OCI-LY7 (cell line): ENCODE measurements around the gene SLC5A11.

ENCODE experiments used
- EZH2phosphoT487 ChIP-seq: fragments of 200-600 bp; sonication (generic); IDR thresholded peaks from 2 replicates; pipeline ENCODE4 v1.6.1; 2018; ENCODE audit warnings: low read depth, borderline replicate concordance, mild to moderate bottlenecking, mixed run types, antibody characterized with exemption, low read length, moderate library complexity, mixed read lengths
- TF ChIP-seq, protein P1 (sequence below): fragments of 200-600 bp; sonication (generic); conservative IDR thresholded peaks from 2 replicates; pipeline ENCODE4 v1.5.1; 2014; ENCODE audit warnings: mild to moderate bottlenecking, antibody characterized with exemption, low read length, moderate library complexity, mixed read lengths

DNA sequence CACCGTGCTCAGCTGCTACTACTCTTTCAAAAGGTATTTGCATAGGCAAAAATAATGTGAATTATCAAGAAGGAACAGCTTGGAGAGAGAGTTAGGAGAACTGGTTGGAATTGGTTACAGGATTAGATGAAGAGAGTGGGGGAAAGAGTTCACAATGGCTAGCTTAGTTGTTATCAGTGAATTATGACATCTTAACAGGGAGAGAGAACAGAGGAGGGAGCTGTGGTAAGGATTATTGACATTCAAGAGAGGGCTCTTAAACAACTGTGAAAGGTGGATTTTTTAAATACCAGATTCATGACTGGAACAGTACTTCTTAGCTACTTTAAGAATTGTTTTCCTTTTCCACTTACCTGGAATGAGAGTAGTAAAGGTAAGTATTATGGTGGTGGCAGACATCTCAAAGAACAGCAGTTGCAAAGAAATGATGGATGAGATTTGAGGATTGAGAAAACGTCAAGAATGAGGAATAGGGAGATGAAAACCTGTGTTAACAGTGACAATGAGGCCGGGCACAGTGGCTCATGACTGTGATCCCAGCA is 43.9 kb upstream of the SLC5A11 start:
- TF ChIP-seq, protein P1, sequence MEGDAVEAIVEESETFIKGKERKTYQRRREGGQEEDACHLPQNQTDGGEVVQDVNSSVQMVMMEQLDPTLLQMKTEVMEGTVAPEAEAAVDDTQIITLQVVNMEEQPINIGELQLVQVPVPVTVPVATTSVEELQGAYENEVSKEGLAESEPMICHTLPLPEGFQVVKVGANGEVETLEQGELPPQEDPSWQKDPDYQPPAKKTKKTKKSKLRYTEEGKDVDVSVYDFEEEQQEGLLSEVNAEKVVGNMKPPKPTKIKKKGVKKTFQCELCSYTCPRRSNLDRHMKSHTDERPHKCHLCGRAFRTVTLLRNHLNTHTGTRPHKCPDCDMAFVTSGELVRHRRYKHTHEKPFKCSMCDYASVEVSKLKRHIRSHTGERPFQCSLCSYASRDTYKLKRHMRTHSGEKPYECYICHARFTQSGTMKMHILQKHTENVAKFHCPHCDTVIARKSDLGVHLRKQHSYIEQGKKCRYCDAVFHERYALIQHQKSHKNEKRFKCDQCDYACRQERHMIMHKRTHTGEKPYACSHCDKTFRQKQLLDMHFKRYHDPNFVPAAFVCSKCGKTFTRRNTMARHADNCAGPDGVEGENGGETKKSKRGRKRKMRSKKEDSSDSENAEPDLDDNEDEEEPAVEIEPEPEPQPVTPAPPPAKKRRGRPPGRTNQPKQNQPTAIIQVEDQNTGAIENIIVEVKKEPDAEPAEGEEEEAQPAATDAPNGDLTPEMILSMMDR = no peak
- TF ChIP-seq EZH2phosphoT487 = no peak
